ENCODE measurements around the gene KNDC1. TPM values are rescaled to one million over a fixed set of nuclear protein-coding genes. Genes with fewer than 3 reads are reported as not detected.
A peak's percentile ranks its signal among the peaks of the same experiment; 100 is the strongest.

KNDC1 gene
- total RNA-seq, 1 donor from 2014 or later, result not detected

GRCh38 chr10:133182190-133182589, 22.2 kb downstream of the KNDC1 start:
- intact Hi-C loops (cut with DNase I), result no loop called here
- ATAC-seq, result no peak
- DNase-seq (ENCODE audit: missing footprints), result peak; percentile 56

GRCh38 chr10:133182791-133183645, 23.0 kb downstream of the KNDC1 start:
- intact Hi-C loops (cut with DNase I), result no loop called here
- ATAC-seq, result no peak
- DNase-seq (ENCODE audit: missing footprints), result peak; percentile 54

- DNase-seq (ENCODE audit: missing footprints) (peak; percentile 30), ATAC-seq (no peak)
- intact Hi-C loops (cut with DNase I), result no loop called here
Observed at GRCh38 chr10:133183646-133184378, 23.8 kb downstream of the KNDC1 start.

GRCh38 chr10:133184591-133185244, 24.7 kb downstream of the KNDC1 start:
- intact Hi-C loops (cut with DNase I), result no loop called here
- DNase-seq (ENCODE audit: missing footprints), result peak; percentile 48

GRCh38 chr10:133185421-133185820, 25.4 kb downstream of the KNDC1 start:
- ATAC-seq (no peak), DNase-seq (ENCODE audit: missing footprints) (peak; percentile 18)
- intact Hi-C loops (cut with DNase I), result no loop called here

More at GRCh38 chr10:133184591-133185244, 24.7 kb downstream of the KNDC1 start:
- ATAC-seq, result no peak

- ATAC-seq (no peak), DNase-seq (ENCODE audit: missing footprints) (peak; percentile 11)
- intact Hi-C loops (cut with DNase I), result no loop called here
Observed at GRCh38 chr10:133185916-133186315, 25.9 kb downstream of the KNDC1 start.

GRCh38 chr10:133186416-133187090, 26.5 kb downstream of the KNDC1 start:
- no peak for ATAC-seq
- peak; percentile 55 for DNase-seq (ENCODE audit: missing footprints)
- intact Hi-C loops (cut with DNase I), result no loop called here

- ATAC-seq (no peak), DNase-seq (ENCODE audit: missing footprints) (peak; percentile 58)
- intact Hi-C loops (cut with DNase I), result no loop called here
Observed at GRCh38 chr10:133187091-133187905, 27.3 kb downstream of the KNDC1 start.

GRCh38 chr10:133187906-133188681, 28.1 kb downstream of the KNDC1 start:
- DNase-seq (ENCODE audit: missing footprints), result peak; percentile 50
- ATAC-seq, result no peak
- intact Hi-C loops (cut with DNase I), result no loop called here

GRCh38 chr10:133189256-133189655, 29.2 kb downstream of the KNDC1 start:
- no peak for ATAC-seq
- intact Hi-C loops (cut with DNase I), result no loop called here
- peak; percentile 43 for DNase-seq (ENCODE audit: missing footprints)

GRCh38 chr10:133189726-133190125, 29.7 kb downstream of the KNDC1 start:
- no peak for ATAC-seq
- intact Hi-C loops (cut with DNase I), result no loop called here
- DNase-seq (ENCODE audit: missing footprints), result peak; percentile 61

- DNase-seq (ENCODE audit: missing footprints), result peak; percentile 42
- ATAC-seq, result no peak
- intact Hi-C loops (cut with DNase I), result no loop called here
Observed at GRCh38 chr10:133190225-133190624, 30.2 kb downstream of the KNDC1 start.

GRCh38 chr10:133191651-133192050, 31.6 kb downstream of the KNDC1 start:
- ATAC-seq, result no peak
- peak; percentile 39 for DNase-seq (ENCODE audit: missing footprints)
- intact Hi-C loops (cut with DNase I), result no loop called here

GRCh38 chr10:133194151-133194550, 34.1 kb downstream of the KNDC1 start:
- ATAC-seq (no peak), DNase-seq (ENCODE audit: missing footprints) (no peak)
- intact Hi-C loops (cut with DNase I), result no loop called here

- intact Hi-C loops (cut with DNase I), result no loop called here
- no peak for ATAC-seq
- no peak for DNase-seq (ENCODE audit: missing footprints)
Observed at GRCh38 chr10:133195096-133195495, 35.1 kb downstream of the KNDC1 start.

GRCh38 chr10:133195611-133196010, 35.6 kb downstream of the KNDC1 start:
- intact Hi-C loops (cut with DNase I), result no loop called here
- DNase-seq (ENCODE audit: missing footprints), result peak; percentile 35
- ATAC-seq, result no peak

GRCh38 chr10:133196221-133196915, 36.3 kb downstream of the KNDC1 start:
- DNase-seq (ENCODE audit: missing footprints), result peak; percentile 65
- intact Hi-C loops (cut with DNase I), result no loop called here
- ATAC-seq, result no peak
